ENCODE results near the gene CH25H. TPM values are rescaled to one million over a fixed set of nuclear protein-coding genes. Genes with fewer than 3 reads are reported as not detected.
A peak's percentile ranks its signal among the peaks of the same experiment; 100 is the strongest.

The CH25H gene
- polyA plus RNA-seq, 1 donor (not counting 4 experiments of a cell fraction or from before 2014, with no cell fraction given): 0.37 TPM

- H3K79me2 ChIP-seq (ENCODE audit: control insufficient read depth, insufficient read depth, low read length): no peaks in the 10 kb centered on the region
- no peak overlapping the region for H3K4me2 ChIP-seq (ENCODE audit: control insufficient read depth, extremely low read depth, insufficient read depth, low read depth, low read length)
- H4K20me1 ChIP-seq (ENCODE audit: control insufficient read depth, extremely low read depth, insufficient read depth, low read length): no peaks in the 10 kb centered on the region
- TF ChIP-seq CTCF (optimal IDR thresholded peaks at IDR 0.05 in 1 of 3, IDR thresholded peaks at IDR 0.05 in 1 of 3, conservative IDR thresholded peaks at IDR 0.05 in 1 of 3; ENCODE audit: extremely low read depth in 1 of 3, insufficient read depth in 2 of 3, low read length in 3 of 3) (no peak), EZH2 (IDR thresholded peaks at IDR 0.05; ENCODE audit: low read length) (no peak)
- H3K4me3 ChIP-seq (ENCODE audit: control insufficient read depth in 2 of 3, extremely low read depth in 1 of 3, insufficient read depth in 2 of 3, low read depth in 1 of 3, low read length in 3 of 3): no peak overlapping the region
- DNase-seq (ENCODE audit: low read depth, low spot score) (no peak), FAIRE-seq (no peak)
- no peak overlapping the region for H3K27ac ChIP-seq (ENCODE audit: control insufficient read depth, insufficient read depth, low read length)
- H3K4me1 ChIP-seq (ENCODE audit: control insufficient read depth, extremely low read depth, insufficient read depth, low read length): peaks cover 15% of the 10 kb centered on the region
- no peak overlapping the region for H2AFZ ChIP-seq (ENCODE audit: control insufficient read depth, low read length)
- no peaks in the 10 kb centered on the region for H3K27me3 ChIP-seq (ENCODE audit: control insufficient read depth, extremely low read depth, insufficient read depth, low read length)
- H3K9me1 ChIP-seq (ENCODE audit: control insufficient read depth, extremely low read depth, insufficient read depth, low read length): no peaks in the 10 kb centered on the region
- dilution Hi-C loops (cut with MboI; ENCODE audit: extremely low pct_ligation_motif_present, low sequenced_read_pairs): no loop called here
- no peaks in the 10 kb centered on the region for H3K9me3 ChIP-seq (ENCODE audit: control insufficient read depth, low read depth, low read length)
- H3K36me3 ChIP-seq (ENCODE audit: control insufficient read depth in 2 of 2, extremely low read depth in 1 of 2, insufficient read depth in 2 of 2, low read length in 2 of 2): no peaks in the 10 kb centered on the region
- H3K9ac ChIP-seq (ENCODE audit: control insufficient read depth, extremely low read depth, insufficient read depth, low read length): no peak overlapping the region
Measured at GRCh38 chr10:89164920-89165319, 42.2 kb downstream of the CH25H start.

GRCh38 chr10:89164080-89164479 is 43.0 kb downstream of the CH25H start:
- FAIRE-seq (no peak), DNase-seq (ENCODE audit: low read depth, low spot score) (no peak)
- TF ChIP-seq CTCF (optimal IDR thresholded peaks at IDR 0.05 in 1 of 3, IDR thresholded peaks at IDR 0.05 in 1 of 3, conservative IDR thresholded peaks at IDR 0.05 in 1 of 3; ENCODE audit: extremely low read depth in 1 of 3, insufficient read depth in 2 of 3, low read length in 3 of 3) (no peak), EZH2 (IDR thresholded peaks at IDR 0.05; ENCODE audit: low read length) (no peak)
- Histone ChIP-seq H3K4me2 (ENCODE audit: control insufficient read depth, extremely low read depth, insufficient read depth, low read depth, low read length) (peak overlapping the region; percentile 80), H3K9ac (ENCODE audit: control insufficient read depth, extremely low read depth, insufficient read depth, low read length) (no peak overlapping the region), H3K27me3 (ENCODE audit: control insufficient read depth, extremely low read depth, insufficient read depth, low read length) (no peaks in the 10 kb centered on the region), H3K4me3 (ENCODE audit: control insufficient read depth in 2 of 3, extremely low read depth in 1 of 3, insufficient read depth in 2 of 3, low read depth in 1 of 3, low read length in 3 of 3) (no peak overlapping the region), H3K27ac (ENCODE audit: control insufficient read depth, insufficient read depth, low read length) (no peak overlapping the region), H3K4me1 (ENCODE audit: control insufficient read depth, extremely low read depth, insufficient read depth, low read length) (peaks cover 15% of the 10 kb centered on the region), H3K36me3 (ENCODE audit: control insufficient read depth in 2 of 2, extremely low read depth in 1 of 2, insufficient read depth in 2 of 2, low read length in 2 of 2) (no peaks in the 10 kb centered on the region), H3K9me1 (ENCODE audit: control insufficient read depth, extremely low read depth, insufficient read depth, low read length) (no peaks in the 10 kb centered on the region), H4K20me1 (ENCODE audit: control insufficient read depth, extremely low read depth, insufficient read depth, low read length) (no peaks in the 10 kb centered on the region), H2AFZ (ENCODE audit: control insufficient read depth, low read length) (no peak overlapping the region), H3K9me3 (ENCODE audit: control insufficient read depth, low read depth, low read length) (no peaks in the 10 kb centered on the region), H3K79me2 (ENCODE audit: control insufficient read depth, insufficient read depth, low read length) (no peaks in the 10 kb centered on the region)
- dilution Hi-C loops (cut with MboI; ENCODE audit: extremely low pct_ligation_motif_present, low sequenced_read_pairs): no loop called here
